ENCODE results near the gene NEURL1B. TPM values are rescaled to one million over a fixed set of nuclear protein-coding genes. Genes with fewer than 3 reads are reported as not detected.

The NEURL1B gene
- total RNA-seq, 1 donor from 2014 or later = 131 TPM

GRCh38 chr5:172667786-172668593 lies 26.9 kb downstream of the NEURL1B start:
- no peak for DNase-seq (ENCODE audit: low spot score in 2 of 2)
- intact Hi-C loops (cut with DNase I) = no loop called here
- no peaks in the 10 kb centered on the region for H3K9me3 ChIP-seq
- H3K36me3 ChIP-seq = no peaks in the 10 kb centered on the region
- H3K4me1 ChIP-seq = no peaks in the 10 kb centered on the region
- no peak overlapping the region for H3K4me3 ChIP-seq
- H3K27me3 ChIP-seq = no peaks in the 10 kb centered on the region
- H3K27ac ChIP-seq = no peak overlapping the region
- no peak for TF ChIP-seq CTCF (IDR thresholded peaks at IDR 0.05)

- Histone ChIP-seq H3K4me3 (no peak overlapping the region), H3K9me3 (no peaks in the 10 kb centered on the region), H3K4me1 (no peaks in the 10 kb centered on the region), H3K36me3 (no peaks in the 10 kb centered on the region), H3K27ac (no peak overlapping the region), H3K27me3 (no peaks in the 10 kb centered on the region)
- TF ChIP-seq CTCF (IDR thresholded peaks at IDR 0.05) = no peak
- no peak for DNase-seq (ENCODE audit: low spot score in 2 of 2)
- intact Hi-C loops (cut with DNase I) = no loop called here
These were observed 27.6 kb downstream of the NEURL1B start for GRCh38 chr5:172668594-172669071.

- H3K36me3 ChIP-seq = no peaks in the 10 kb centered on the region
- H3K27ac ChIP-seq = no peak overlapping the region
- TF ChIP-seq CTCF (IDR thresholded peaks at IDR 0.05) = no peak
- intact Hi-C loops (cut with DNase I) = no loop called here
- no peak overlapping the region for H3K4me3 ChIP-seq
- H3K4me1 ChIP-seq = no peaks in the 10 kb centered on the region
- no peaks in the 10 kb centered on the region for H3K27me3 ChIP-seq
- DNase-seq (ENCODE audit: low spot score in 2 of 2) = no peak
- H3K9me3 ChIP-seq = no peaks in the 10 kb centered on the region
These were observed 28.4 kb downstream of the NEURL1B start for GRCh38 chr5:172669386-172670004.

GRCh38 chr5:172670005-172670402 lies 28.9 kb downstream of the NEURL1B start:
- no peaks in the 10 kb centered on the region for H3K36me3 ChIP-seq
- no peaks in the 10 kb centered on the region for H3K4me1 ChIP-seq
- intact Hi-C loops (cut with DNase I) = no loop called here
- no peaks in the 10 kb centered on the region for H3K9me3 ChIP-seq
- no peaks in the 10 kb centered on the region for H3K27me3 ChIP-seq
- H3K27ac ChIP-seq = no peak overlapping the region
- DNase-seq (ENCODE audit: low spot score in 2 of 2) = no peak
- TF ChIP-seq CTCF (IDR thresholded peaks at IDR 0.05) = no peak
- no peak overlapping the region for H3K4me3 ChIP-seq

DNA sequence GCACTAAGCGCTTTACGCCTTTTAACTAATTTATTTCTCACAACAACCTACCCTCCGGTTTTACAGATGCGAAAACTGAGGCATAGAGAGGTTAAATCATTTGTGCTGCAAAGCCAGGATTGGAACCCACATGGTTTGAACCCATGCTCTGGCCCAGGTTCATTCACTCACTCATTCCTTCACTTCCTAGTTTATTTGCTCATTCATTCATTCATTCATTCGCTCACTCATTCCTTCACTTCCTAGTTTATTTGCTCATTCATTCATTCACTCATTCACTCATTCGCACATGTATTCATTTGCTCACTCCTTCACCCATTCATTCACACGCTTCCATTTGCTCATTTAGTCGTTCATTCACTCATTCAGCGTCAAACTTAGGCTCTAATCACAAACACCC lies 29.4 kb downstream of the NEURL1B start:
- no peaks in the 10 kb centered on the region for H3K4me1 ChIP-seq
- intact Hi-C loops (cut with DNase I) = no loop called here
- no peaks in the 10 kb centered on the region for H3K9me3 ChIP-seq
- DNase-seq (ENCODE audit: low spot score in 2 of 2) = no peak
- no peak for TF ChIP-seq CTCF (IDR thresholded peaks at IDR 0.05)
- no peaks in the 10 kb centered on the region for H3K36me3 ChIP-seq
- H3K27ac ChIP-seq = no peak overlapping the region
- no peak overlapping the region for H3K4me3 ChIP-seq
- no peaks in the 10 kb centered on the region for H3K27me3 ChIP-seq

Data from ascending aorta (tissue), 2 donors.